GM18526 (cell line): ENCODE data around the gene SLC45A2.

ENCODE experiments used
- POLR2A ChIP-seq: IDR thresholded peaks from 3 replicates; pipeline ENCODE4 v1.6.1; 2011; ENCODE audit not compliant: insufficient read length; ENCODE audit errors: extremely low read depth

The SLC45A2 gene

GRCh38 chr5:33944543-33945132 is 39.9 kb downstream of the SLC45A2 start:
- no peak for TF ChIP-seq POLR2A

- no peak for TF ChIP-seq POLR2A
Observed at GRCh38 chr5:33941090-33941489, 43.4 kb downstream of the SLC45A2 start.

GRCh38 chr5:33939556-33940262 is 44.8 kb downstream of the SLC45A2 start:
- TF ChIP-seq POLR2A: no peak

- TF ChIP-seq POLR2A: no peak
Observed at GRCh38 chr5:33938881-33939280, 45.6 kb downstream of the SLC45A2 start.

- TF ChIP-seq POLR2A: no peak
Observed at GRCh38 chr5:33938507-33938796, 46.0 kb downstream of the SLC45A2 start.

DNA sequence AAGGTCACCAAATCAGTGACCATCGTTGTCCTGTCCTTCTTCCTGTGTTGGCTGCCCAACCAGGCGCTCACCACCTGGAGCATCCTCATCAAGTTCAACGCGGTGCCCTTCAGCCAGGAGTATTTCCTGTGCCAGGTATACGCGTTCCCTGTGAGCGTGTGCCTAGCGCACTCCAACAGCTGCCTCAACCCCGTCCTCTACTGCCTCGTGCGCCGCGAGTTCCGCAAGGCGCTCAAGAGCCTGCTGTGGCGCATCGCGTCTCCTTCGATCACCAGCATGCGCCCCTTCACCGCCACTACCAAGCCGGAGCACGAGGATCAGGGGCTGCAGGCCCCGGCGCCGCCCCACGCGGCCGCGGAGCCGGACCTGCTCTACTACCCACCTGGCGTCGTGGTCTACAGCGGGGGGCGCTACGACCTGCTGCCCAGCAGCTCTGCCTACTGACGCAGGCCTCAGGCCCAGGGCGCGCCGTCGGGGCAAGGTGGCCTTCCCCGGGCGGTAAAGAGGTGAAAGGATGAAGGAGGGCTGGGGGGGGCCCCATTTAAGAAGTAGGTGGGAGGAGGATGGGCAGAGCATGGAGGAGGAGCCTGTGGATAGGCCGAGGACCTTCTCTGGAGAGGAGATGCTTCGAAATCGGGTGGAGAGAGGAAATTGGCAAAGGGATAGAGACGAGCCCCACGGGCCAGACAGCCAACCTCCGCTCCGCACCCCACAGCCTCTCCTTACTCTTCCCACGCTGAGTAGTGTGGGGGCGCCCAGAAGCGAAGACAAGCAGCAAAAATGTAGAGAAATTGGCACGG is 46.6 kb downstream of the SLC45A2 start:
- TF ChIP-seq POLR2A: no peak

GRCh38 chr5:33937017-33937706 is 47.3 kb downstream of the SLC45A2 start:
- TF ChIP-seq POLR2A: no peak

DNA sequence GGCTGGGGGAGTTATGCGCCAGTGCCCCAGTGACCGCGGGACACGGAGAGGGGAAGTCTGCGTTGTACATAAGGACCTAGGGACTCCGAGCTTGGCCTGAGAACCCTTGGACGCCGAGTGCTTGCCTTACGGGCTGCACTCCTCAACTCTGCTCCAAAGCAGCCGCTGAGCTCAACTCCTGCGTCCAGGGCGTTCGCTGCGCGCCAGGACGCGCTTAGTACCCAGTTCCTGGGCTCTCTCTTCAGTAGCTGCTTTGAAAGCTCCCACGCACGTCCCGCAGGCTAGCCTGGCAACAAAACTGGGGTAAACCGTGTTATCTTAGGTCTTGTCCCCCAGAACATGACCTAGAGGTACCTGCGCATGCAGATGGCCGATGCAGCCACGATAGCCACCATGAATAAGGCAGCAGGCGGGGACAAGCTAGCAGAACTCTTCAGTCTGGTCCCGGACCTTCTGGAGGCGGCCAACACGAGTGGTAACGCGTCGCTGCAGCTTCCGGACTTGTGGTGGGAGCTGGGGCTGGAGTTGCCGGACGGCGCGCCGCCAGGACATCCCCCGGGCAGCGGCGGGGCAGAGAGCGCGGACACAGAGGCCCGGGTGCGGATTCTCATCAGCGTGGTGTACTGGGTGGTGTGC is 48.0 kb downstream of the SLC45A2 start, which contains the start of gene RXFP3:
Gene RXFP3, plus strand, starts transcription at position 6 of the 636 bp plus-strand sequence. Its CDS starts 355 bp downstream, at position 361.
- no peak for TF ChIP-seq POLR2A

DNA sequence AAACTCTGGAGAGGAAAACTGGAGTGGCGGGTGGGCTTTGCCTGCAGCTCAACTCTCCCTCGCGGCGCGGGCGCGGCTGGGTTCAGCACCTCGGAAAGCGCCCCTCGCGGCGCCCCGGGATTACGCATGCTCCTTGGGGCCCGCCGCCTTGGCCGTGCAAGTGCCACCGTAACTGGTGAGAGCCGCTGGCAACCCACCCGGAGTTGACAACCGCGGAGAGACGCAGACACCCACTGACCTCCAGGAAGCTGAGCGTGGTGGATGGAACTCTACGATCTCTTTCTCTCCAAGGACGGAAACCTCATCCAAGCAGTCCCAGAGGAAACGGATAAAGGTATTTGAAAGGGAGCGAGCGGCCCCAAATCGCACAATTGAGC is 48.5 kb downstream of the SLC45A2 start:
- TF ChIP-seq POLR2A: no peak

- TF ChIP-seq POLR2A: no peak
Observed at GRCh38 chr5:33934176-33934575, 50.3 kb downstream of the SLC45A2 start.

- no peak for TF ChIP-seq POLR2A
Observed at GRCh38 chr5:33933723-33934169, 50.7 kb downstream of the SLC45A2 start.

DNA sequence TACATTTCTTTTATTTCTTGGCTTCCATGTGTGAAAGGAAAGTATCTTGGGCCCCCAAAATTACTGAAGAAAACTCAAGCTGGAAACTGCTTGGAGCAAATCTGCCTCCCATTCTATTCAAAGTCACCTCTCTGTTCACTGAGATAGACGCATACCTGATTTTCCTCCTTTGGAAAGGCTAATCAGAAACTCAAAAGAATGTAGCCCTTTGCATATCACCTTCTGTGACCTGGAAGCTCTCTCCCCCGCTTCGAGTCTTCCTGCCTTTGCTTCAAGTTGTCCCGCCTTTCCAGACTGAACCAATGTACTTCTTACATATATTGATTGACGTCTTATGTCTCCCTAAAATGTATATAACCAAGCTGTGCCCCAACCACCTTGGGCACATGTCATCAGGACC is 53.4 kb downstream of the SLC45A2 start:
- TF ChIP-seq POLR2A: no peak

DNA sequence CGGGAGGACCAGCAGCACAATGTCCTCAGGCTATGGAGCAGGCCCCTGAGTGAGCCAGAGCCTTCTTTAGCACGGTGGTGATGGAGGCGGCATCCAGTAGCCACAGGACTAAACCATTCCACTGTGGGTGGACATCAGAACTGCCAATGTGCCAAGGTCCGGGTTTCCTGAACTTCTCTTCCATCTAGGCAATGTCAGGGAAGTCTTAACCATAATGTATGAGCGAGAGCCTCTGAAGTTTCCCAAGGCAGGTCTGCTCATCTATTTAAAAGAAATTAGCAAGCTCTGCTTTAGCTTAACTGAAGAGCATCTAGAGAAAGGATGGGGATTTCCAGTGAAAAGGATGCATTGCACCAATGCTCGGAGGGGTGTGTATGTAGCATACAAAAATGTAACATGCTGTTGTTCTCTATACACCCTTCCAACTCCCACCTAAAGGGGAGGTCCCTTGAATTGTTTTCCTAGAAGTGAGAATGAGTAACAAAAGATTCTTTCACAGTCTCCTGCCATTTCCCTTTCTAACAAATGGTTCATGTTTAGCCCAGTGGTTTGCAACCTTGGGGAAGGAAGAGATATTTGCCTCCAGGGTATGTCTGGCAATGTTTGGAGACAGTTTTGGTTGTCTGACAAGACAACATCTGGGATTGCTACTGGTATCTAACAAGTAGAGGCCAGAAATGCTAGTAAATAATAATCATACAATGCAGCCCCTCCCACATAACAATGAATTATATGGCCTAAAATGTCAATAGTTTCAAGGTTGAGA is 54.4 kb downstream of the SLC45A2 start:
- no peak for TF ChIP-seq POLR2A

GRCh38 chr5:33928283-33928682 is 56.2 kb downstream of the SLC45A2 start:
- TF ChIP-seq POLR2A: no peak
